NCI-H2081 (cell line): ENCODE data around the gene MAN2A2.
A peak's percentile ranks its signal among the peaks of the same experiment; 100 is the strongest.
"Not testable (repeated sequence)": the region's sequence is repeated elsewhere in the genome, so short reads cannot be mapped to it uniquely, and the experiment has no call there.

Source experiments
- DNase-seq, 2 experiments: peaks; one replicate each; lab custom pipeline; 2025; lab: John Stamatoyannopoulos, UW

Gene MAN2A2

DNA sequence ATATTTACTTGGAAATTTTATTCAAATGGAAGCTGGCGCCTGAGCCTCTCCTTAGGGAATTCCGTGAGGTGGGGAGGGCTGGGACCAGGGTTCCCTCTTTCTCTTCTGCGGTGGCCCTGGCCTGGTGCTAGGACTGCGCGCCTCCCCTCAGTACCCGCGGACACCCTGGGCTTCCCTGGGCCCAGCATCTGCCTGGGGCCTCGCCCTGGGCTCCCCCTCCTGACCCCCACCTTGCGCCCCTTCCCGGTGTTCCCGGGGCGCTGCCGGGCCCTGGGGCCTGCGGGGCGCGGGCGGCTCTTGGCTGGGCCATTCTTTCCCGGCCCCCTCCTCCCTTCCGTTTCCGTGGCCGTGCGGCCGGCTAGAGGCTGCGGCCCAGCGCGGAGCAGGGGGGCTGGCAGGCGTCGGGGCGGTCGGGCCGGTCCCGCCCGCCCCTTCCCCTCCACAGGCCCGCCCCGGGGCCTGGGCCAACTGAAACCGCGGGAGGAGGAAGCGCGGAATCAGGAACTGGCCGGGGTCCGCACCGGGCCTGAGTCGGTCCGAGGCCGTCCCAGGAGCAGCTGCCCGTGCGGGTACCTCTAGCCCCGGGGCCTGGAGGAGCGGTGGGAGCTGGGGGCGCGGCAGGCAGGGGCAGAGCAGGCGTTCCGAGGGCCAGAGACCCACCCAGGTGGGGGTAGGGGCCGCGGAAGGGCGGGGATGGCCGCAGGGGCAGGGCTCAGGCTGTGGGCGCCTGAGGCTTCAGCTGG is 19.0 kb upstream of the MAN2A2 start, which contains the start of gene FES:
TSS of gene FES (plus strand) at position 529 of the 743 bp plus-strand sequence. CDS start 542 bp downstream, outside the sequence.
- DNase-seq, result no peak

DNA sequence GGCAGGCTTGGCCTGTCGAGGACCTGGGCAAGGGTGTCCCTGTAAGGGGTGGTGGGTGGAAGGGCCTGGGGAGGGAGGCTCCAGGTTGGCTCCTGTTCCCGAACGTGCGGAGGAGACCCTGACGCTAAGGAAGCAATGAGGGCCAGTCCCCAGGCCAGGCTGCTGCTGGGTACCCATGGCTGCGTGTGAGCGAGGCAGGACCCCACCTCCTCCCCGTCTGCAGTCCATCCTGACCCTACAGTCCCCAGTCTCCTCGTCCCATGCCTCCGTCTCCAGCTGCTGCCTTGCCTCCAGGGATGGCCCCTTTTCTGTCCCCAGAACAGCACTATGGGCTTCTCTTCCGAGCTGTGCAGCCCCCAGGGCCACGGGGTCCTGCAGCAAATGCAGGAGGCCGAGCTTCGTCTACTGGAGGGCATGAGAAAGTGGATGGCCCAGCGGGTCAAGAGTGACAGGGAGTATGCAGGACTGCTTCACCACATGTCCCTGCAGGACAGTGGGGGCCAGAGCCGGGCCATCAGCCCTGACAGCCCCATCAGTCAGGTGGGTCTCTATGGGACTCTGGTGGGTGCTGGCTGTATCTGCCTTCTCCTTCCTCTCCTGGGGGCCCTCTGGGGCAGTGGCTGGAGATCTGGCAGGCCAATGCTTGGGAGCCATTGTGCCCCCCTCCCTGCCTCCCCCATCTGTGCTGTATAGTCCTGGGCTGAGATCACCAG is 18.2 kb upstream of the MAN2A2 start:
- no peak for DNase-seq

DNA sequence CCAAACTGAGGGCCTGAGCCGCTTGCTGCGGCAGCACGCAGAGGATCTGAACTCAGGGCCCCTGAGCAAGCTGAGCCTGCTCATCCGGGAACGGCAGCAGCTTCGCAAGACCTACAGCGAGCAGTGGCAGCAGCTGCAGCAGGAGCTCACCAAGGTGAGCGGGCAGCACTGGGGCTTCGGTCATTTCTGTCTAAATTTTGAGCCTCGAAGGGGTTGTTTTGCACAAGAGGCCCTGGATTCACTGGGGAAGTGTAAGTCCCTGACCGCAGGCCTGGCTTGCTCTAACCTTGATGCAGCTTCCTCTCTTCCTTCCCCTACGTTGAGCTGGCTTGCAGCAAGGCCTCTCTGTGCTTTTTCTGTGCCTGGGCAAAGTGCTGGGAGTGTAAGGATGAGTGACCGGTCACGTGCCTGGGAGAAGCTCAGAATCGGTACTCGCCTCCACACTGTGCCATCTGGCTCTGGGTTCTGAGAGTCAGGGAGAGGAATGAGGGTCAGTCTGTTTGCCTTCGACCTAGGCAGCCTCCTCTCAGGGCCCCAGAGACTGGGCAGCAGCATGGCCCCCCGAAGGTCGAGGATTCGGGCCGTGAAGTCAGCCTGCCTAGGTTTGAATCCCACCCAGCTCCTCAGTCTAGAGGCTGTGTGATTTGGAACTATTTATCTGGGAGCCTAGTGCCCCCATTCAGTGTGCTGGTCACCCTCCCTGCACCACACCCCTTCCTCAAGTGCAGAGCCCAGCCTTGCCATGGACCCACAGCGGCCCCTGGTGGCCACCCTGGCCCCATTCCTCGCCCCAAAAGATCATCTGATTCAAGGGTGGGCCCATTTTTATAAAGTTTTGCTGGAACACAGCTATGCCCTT is 17.4 kb upstream of the MAN2A2 start:
- DNase-seq, result peak; percentile 41 to 51

DNA sequence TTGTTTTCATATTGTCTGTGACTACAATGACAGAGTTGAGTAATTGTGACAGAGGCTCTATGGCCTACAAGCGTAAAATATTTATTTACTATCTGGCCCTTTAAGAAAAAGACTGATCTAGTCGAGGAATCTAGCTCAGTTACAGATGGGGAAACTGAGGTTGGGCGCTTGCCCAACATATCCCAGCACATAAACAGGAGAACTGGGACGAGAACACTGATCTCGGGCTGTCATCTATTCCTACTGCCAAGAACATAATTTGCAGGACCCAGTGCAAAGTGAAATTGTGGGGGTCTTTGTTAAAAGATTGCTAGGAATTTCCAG is 16.8 kb upstream of the MAN2A2 start:
- DNase-seq, result no peak

DNA sequence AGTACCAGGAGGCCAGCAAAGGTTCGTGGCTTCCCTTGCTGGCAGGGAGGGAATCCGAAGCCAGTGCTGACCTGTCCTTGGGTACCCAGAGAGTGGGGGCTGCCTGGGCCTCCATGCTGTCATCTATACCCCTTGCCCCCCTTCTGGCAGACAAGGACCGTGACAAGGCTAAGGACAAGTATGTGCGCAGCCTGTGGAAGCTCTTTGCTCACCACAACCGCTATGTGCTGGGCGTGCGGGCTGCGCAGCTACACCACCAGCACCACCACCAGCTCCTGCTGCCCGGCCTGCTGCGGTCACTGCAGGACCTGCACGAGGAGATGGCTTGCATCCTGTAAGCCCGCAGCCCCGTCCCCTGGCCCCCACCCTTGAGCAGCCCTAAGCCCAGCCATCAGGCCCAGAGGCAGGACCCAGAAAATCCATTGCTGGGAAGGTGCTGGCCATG is 16.0 kb upstream of the MAN2A2 start:
- no peak for DNase-seq

DNA sequence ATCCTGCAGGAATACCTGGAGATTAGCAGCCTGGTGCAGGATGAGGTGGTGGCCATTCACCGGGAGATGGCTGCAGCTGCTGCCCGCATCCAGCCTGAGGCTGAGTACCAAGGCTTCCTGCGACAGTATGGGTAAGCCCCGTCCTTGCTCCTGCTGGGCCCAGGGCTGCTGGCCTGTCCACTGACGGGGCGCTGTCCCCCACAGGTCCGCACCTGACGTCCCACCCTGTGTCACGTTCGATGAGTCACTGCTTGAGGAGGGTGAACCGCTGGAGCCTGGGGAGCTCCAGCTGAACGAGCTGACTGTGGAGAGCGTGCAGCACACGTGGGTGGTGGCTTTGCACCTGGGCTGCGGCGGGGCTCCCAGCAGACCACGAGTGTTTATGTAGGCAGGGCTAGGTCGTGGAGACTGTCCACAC is 13.8 kb upstream of the MAN2A2 start:
- DNase-seq, result no peak

DNA sequence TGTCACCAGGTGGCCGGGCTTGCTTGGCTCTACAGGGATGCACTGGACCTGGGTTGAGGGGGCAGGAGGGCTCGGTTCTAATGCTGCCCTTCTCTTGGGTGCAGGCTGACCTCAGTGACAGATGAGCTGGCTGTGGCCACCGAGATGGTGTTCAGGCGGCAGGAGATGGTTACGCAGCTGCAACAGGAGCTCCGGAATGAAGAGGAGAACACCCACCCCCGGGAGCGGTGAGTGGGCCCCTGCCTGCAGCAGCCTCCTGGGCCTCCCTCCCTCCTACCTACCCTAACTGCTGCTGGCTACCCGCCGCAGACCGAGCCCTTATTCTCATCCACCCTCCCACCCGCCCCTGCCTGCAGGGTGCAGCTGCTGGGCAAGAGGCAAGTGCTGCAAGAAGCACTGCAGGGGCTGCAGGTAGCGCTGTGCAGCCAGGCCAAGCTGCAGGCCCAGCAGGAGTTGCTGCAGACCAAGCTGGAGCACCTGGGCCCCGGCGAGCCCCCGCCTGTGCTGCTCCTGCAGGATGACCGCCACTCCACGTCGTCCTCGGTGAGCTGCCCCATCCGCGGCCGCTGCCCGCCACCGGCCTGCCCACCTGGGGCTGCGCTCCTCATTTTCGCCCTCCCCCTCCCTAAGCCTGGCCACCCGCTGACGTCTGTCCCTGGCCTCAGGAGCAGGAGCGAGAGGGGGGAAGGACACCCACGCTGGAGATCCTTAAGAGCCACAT is 13.2 kb upstream of the MAN2A2 start:
- no peak for DNase-seq

DNA sequence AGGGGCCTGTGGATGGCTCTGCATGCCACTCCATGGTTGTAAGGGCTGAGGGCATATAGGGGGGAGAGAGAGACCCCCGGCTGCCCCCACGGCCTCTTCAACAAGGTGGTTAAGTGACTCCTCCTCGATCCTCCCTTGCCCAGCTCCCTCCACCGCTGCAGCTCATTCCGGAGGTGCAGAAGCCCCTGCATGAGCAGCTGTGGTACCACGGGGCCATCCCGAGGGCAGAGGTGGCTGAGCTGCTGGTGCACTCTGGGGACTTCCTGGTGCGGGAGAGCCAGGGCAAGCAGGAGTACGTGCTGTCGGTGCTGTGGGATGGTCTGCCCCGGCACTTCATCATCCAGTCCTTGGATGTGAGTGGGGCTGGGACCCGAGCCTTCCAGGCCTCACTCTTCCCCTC is 12.3 kb upstream of the MAN2A2 start:
- DNase-seq, result no peak

DNA sequence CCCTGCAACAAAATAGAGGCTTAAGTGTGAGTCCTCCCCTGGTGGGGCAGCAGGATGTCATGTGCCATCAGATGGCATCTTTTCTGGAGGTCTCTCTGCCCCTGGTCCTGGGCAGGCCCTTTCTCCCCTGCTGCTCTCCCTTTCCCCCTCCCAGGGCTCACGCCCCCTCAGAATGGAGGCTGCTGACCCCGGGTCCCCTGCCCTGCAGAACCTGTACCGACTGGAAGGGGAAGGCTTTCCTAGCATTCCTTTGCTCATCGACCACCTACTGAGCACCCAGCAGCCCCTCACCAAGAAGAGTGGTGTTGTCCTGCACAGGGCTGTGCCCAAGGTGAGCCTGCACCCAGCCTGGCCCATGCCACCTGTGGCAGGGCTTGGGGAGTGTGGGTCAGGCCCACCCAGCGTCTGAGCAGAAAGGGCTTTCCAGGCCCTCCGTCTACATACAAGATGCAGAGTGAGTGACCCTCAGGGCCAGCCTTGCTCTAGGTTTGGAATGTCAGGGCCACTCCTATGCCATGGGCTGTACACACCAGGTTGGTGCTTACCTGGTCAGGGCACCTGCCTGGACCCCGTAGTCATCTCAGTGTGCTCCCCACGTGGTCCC is 11.7 kb upstream of the MAN2A2 start:
- DNase-seq, result no peak

DNA sequence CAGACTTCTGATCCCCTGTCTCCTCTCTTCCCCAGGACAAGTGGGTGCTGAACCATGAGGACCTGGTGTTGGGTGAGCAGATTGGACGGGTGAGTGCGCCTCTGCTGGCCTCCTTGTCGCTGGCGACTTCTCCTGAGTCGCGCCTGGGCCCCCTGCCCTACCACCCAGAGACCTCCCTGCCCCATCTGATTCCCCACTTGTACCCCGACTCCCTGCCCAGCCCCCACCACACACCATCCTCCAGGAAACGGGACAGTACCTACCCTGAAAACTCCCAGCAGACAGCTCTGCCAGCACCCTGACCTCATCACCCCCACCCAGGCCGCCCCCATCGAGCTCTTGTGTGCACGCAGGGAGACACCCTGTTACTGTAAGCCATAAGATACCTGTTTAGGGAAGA is 11.1 kb upstream of the MAN2A2 start:
- DNase-seq, result no peak

DNA sequence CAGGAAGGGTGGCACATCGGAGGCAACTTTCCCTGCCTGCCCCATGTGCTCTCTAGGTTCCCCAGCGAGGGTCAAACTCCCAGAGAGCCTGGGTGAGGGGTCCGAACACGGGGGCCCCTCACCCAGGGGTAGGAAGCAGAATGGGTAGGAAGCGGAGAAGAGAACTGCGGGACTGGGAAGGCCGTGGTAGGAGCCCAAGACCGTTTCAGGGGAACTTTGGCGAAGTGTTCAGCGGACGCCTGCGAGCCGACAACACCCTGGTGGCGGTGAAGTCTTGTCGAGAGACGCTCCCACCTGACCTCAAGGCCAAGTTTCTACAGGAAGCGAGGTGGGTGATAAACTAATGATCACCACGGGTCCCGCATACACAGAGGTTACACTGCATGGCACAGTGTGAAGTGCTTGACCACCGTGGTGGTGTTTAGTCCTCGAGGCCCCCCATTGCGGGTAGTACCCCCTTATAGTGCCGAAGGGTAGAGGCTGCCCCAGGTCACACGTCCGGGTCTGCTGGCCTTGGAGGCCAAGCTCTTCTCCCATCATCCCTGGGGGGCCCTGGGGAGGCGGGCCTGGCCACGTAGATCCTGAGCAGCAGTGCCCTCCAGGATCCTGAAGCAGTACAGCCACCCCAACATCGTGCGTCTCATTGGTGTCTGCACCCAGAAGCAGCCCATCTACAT is 10.5 kb upstream of the MAN2A2 start:
- DNase-seq, result no peak

DNA sequence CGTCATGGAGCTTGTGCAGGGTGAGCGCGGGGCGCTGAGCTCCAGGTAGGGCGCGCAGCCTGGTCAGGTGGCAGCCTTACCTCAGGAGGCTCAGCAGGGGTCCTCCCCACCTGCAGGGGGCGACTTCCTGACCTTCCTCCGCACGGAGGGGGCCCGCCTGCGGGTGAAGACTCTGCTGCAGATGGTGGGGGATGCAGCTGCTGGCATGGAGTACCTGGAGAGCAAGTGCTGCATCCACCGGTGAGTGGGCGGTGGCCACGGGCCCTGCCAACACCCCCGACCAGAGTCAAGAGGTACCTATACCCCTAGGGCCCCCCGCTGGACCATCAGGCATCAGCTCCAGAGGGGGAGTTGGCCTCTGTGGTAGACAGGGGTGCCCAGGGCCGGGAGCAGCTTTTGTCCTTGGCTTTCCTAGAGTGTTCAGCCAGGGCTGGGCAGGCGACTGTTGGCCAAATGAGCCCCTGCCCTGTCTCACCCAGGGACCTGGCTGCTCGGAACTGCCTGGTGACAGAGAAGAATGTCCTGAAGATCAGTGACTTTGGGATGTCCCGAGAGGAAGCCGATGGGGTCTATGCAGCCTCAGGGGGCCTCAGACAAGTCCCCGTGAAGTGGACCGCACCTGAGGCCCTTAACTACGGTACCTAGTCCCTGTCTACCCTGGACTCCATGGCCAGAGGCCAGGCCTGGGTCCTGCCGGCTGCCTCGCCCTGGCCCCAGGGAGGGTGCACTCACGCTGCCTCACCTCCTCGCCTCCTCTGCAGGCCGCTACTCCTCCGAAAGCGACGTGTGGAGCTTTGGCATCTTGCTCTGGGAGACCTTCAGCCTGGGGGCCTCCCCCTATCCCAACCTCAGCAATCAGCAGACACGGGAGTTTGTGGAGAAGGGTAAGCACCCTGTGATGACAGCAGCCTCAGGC is 9.7 kb upstream of the MAN2A2 start:
- no peak for DNase-seq

DNA sequence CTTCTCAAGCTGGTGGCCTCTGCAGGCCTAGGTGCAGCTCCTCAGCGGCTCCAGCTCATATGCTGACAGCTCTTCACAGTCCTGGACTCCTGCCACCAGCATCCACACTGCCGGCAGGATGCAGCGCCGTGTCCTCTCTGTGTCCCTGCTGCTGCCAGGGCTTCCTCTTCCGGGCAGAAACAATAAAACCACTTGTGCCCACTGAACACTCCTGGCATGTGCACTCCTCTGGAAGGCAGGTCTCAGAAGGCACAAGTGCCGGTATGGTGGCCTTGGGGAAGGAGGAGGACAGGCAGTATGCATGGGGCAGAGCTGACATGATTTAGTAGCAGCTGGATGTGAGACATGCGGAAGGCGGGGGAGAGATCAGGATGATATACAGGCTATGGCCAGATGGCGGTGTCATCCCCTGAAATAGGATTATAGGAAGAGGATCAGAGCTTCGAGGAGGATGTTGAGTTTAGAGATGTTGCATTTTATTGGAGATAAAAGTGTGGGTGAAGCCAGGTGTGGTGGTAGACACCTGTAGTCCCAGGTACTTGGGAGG is 7.5 kb upstream of the MAN2A2 start:
- DNase-seq, result peak; percentile 4 to 47

DNA sequence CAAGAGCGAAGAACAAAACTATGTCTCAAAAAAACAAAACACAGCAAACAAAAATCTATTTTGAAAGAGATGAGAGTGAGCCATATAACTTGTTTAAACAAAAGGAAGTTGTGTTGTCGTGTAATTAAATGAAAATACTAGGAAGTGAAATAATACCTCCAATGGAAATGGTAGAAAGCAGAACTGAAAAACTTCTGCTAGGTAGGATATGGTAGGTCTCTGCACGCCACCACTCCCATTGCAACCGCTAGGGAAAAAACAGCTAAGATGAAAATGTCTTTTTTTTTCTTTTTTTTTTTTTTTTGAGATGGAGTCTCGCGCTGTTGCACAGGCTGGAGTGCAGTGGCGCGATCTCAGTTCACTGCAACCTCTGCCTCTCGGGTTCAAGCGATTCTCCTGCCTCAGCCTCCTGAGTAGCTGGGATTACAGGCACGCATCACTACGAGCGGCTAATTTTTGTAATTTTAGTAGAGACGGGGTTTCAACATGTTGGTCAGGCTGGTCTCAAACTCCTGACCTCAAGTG is 5.9 kb upstream of the MAN2A2 start:
- DNase-seq, result not testable (repeated sequence)

DNA sequence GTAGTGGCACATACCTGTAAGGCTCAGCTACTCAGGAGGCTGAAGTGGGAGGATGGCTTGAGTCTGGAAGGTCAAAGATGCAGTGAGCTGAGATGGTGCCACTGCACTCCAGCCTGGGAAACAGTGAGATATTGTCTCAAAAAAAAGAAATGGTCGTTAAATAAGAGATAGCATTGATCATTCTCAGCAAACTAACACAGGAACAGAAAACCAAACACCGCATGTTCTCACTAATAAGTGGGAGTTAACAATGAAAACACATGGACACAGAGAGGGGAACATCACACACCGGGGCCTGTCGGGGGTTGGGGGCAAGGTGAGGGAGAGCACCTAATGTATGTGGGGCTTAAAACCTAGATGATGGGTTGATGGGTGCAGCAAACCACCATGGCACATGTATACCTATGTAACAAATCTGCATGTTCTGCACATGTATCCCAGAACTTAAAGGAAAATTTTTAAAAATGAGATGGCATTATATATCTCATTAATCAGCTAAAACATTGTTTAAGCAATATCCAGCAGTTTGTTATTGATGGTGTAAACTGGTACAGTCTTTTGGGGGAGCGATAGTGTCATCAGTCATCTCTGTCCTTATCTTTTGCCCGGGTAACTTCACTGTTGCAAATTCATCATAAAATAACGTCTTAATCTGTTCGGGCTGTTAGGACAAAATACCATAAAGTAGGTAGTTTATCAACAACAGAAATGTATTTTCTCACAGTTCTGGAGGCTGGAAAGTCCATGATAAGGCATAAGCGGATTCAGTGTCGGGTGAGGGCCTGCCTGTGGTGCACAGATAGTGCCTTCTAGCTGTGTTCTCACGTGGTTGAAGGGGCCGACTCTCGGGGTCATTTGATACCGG is 1.7 kb upstream of the MAN2A2 start:
- no peak for DNase-seq

DNA sequence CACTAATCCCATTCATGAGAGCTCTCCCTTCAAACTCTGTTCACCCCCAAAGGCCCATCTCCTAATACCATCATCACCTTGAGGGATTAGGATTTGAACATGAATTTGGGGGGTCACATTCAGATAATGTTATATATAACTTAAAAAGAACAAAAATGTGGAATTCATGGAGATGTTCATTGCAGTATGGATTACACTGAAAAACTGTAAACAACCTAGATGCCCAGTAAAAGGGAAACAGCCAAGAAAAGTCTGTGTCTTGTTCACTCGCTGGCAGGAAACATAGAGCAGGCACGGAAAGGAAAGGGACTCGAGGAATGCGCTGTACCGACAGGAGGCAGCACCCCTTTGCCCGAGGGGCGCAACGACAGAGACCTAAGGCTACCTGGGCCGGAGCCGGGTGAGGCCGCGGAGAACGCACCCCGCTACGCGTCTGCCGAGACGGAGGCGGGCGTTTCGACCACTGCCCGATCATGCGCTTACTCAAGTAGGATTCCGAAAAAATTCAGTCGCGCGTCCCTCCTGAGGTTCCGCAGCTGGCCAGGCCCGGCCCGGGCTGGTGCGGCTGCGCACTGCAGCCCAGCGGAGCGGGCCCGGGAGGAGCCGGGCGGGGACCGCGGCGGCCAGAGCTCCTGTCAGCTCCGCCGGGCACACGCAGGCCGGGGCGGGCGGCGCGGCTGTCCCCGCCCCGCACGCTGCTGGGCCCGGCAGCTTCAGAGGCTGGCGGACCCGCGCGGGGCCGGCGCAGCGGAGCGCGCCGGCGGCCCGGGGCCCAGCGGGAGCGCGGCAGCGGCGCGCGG is 862 bp upstream of the MAN2A2 start:
- DNase-seq, result peak; percentile 77 to 82

DNA sequence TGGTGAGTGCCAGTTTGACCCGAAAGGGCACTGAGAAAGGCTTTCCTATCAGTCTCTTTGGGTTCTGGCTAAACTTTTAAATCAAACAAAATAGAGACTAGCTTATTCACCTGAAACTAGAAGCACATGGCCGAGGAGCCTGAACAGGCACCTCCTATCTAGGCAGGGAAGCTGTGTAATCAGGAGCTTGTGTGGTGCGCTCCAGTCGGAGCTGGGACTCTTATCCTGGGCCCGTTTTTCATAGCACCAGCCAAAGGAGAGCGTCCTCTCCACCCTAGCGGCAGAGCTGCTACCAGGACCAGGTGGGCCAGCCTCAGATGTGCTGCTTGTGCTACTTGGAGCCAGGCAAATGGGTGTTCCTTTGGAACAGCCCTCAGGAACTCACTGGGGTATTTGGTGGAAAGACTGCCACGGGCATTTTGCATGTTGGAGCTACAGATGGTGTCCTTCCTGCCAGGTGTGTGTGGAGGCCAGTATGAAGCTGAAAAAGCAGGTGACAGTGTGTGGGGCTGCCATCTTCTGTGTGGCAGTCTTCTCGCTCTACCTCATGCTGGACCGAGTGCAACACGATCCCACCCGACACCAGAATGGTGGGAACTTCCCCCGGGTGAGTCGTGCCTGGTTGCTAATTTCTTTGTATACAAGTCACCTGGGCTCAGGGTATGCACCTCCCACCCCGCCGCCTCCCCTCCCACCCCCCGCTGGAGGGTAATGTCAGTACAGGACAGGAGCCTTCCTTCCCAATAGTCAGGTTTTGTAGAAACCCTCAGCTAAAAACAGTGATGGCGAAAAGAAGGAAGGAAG is 833 bp downstream of the MAN2A2 start:
- DNase-seq, result peak; percentile 10 to 51
